GM21515 (cell line): ENCODE results near the gene YJU2.
"Not testable (repeated sequence)": the region's sequence is repeated elsewhere in the genome, so short reads cannot be mapped to it uniquely, and the experiment has no call there.

Experiments
- ATAC-seq: cut with Tn5 transposase; IDR thresholded peaks from one replicate; pipeline ENCODE4 v1.9.1; 2021; ENCODE audit not compliant: unreplicated experiment

Gene YJU2

DNA sequence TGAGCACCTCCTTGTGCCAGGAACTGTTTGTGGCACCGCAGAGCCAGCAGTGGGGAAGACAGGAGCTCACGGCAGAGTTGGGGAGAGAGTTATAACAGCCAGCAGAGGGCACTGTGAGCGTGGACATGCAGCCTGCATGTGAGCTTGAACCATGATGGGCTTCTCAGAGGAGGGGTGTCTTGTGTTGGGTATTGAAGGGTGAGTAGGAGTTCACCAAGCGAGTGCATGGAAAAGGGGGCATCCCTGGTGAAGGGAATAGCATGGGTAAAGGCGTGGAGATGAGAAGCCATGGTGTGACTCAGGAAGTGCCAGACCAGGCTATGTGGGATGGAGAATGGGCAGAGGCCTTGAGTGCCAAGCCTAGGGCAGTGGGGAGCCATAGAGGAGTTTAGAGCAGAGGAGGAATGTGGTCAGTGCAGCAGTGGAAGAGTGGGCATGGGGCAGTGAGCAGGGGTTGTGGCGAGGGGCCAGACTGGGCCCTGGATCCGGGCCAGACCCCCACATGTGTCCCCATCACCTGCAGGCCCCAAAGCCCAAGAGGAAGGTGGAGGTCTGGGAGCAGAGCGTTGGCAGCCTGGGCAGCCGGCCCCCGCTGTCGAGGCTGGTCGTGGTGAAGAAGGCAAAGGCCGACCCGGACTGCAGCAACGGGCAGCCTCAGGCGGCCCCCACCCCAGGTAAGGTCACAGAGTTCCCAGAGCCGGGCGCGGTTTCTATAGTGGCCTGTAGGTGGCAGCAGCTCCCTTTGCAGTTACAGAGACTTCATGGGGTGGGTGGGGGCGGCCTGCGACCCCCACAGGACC is 20.4 kb downstream of the YJU2 start:
- no peak for ATAC-seq

- ATAC-seq, result no peak
Measured at GRCh38 chr19:4267901-4268815, 21.3 kb downstream of the YJU2 start.

GRCh38 chr19:4268816-4269430 is 22.0 kb downstream of the YJU2 start:
- ATAC-seq, result no peak

DNA sequence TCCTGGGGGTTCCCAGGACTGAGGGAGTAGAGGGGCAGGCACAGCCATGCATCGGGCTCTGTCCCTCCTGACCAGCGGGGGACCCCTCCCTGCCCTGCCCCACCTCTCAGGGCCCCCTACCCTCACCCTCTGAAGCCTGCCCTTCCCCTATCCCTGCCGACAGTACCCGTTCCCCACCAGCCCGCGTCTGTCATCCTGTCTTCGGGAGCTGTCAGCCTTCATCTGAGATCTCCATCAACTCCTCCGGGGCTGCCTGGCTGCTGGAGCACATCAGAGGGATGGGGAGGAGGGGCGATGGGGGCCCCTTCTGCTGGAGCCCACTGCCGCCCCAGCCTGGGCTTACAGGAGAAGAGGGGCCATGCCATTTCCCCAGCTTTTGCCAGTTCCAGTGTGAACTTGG is 26.0 kb downstream of the YJU2 start:
- ATAC-seq, result no peak

DNA sequence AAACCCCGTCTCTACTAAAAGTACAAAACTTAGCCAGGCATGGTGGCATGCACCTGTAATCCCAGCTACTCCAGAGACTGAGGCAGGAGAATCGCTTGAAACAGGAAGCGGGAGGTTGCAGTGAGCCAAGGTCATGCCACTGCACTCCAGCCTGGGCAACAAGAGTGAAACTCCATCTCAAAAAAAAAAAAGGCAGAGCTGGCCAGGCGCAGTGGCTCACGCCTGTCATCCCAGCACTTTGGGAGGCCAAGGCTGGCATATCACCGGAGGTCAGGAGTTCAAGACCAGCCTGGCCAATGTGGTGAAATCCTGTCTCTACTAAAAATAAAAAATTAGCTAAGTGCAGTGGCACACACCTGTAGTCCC is 27.4 kb downstream of the YJU2 start:
- ATAC-seq, result not testable (repeated sequence)

GRCh38 chr19:4277191-4277696 is 30.4 kb downstream of the YJU2 start:
- no peak for ATAC-seq

DNA sequence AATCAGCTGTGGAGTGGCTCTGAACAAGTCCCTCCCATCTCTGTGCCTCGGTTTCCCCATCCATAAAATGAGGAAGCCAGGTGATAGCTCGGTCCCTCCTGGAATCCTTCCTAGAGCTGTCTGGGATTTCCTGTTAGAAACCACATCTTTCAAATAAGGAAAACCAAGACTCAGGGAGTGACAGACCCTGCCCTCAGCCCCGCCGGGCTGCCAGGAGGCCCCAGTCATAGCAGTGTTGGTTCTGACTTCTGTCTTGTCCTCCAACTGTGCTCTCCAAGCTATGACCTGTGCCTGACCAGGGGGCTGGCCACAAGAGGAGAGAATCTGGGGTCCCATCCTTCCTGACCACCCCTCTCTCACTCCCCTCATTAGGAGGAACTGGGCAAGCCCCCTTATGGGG is 31.1 kb downstream of the YJU2 start:
- ATAC-seq, result no peak

- no peak for ATAC-seq
Measured at GRCh38 chr19:4278419-4279266, 31.8 kb downstream of the YJU2 start, which contains the start of gene SHD. Gene SHD (plus strand): TSS chr19:4279266. CDS start chr19:4280064, 798 bp downstream.

DNA sequence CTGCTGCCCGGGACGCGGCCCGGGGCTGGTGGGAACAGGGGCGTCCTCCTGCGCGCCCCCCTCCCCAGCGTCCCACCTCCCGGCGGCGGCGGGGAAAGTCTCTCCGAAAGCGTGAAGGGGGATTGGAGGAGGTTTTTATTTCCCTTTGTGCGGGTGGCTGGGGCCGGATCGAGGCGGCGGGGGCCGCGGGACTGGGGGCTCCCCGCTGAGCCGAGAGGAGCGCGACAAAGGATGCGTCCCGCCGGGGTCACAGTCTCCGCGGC is 32.3 kb downstream of the YJU2 start:
- no peak for ATAC-seq

- no peak for ATAC-seq
Measured at GRCh38 chr19:4279530-4280422, 32.9 kb downstream of the YJU2 start.

GRCh38 chr19:4284176-4284958 is 37.5 kb downstream of the YJU2 start:
- ATAC-seq, result no peak

GRCh38 chr19:4284974-4285373 is 38.1 kb downstream of the YJU2 start:
- no peak for ATAC-seq

DNA sequence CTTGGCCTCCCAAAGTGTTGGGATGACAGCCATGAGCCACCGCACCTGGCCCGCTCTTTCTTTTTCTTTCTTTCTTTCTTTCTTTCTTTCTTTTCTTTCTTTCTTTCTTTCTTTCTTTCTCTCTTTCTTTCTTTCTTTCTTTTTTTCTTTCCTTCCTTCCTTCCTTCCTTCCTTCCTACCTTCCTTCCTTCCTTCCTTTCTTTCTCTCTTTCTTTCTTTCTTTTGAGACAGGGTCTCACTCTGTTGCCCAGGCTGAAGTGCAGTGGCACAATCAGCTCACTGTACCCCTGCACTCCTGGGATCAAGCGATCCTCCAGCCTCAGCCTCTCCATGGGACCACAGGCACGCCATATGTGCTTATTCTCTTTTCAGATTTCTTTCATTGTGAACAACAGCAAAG is 39.3 kb downstream of the YJU2 start:
- ATAC-seq, result not testable (repeated sequence)

- no peak for ATAC-seq
Measured at GRCh38 chr19:4288091-4288777, 41.4 kb downstream of the YJU2 start.

DNA sequence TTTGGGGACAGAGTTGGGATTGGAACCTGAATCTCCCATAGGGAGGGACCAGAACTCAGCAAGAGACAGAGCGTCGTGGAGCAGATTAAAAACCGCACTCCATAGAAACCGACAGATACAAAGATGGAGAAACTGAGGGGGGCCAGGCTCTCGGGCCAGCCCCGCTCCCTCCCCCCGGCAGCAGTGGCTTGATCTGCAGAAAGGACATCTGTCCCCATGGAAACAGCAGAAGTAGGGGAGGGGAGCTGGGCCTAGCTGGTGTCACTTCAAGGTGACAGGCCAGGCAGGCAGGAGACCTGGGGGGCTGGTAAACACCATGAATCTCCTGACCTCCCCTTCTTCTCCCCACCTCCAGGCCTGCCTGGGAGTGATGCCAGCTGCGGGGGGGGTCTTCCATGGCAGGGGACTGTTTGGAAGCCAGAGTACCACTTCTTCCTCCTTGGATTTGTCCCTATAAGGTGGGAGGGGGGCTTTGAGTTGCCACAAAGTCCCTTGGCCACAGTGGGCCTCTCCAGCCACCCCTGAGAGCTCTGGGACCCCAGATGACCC is 44.4 kb downstream of the YJU2 start:
- no peak for ATAC-seq

DNA sequence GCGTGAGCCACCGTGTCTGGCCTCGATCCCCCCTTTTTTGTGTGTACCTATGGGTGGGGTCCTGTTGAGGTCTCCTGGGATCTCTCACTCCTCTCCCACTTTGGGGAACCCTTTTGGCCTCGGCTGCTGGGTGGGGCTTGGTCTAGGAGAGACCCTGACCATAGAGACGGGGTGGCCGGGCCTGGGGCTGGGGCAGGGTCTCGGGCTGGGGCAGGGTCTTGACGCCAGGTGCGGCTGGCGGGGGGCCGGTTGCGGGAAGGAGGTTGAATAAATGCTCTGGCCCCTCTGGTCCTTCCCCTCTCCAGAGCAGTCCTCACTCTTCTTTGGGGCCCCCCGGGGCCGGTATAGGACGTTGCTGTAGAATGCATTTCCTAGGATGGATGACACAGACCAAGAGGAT is 45.6 kb downstream of the YJU2 start:
- no peak for ATAC-seq

- ATAC-seq, result no peak
Measured at GRCh38 chr19:4294389-4294788, 47.5 kb downstream of the YJU2 start.
